RWPE1 (cell line): ENCODE results near the gene MED15.

Experiments used
- CTCF ChIA-PET: fragments of 350-600 bp; sonication (Branson Sonifier 250); formaldehyde crosslinking; extraction: SDS; loops from one replicate; lab custom pipeline; 2021; lab: Yijun Ruan, JAX
- POLR2A ChIA-PET: fragments of 400-600 bp; formaldehyde crosslinking; extraction: SDS; loops from one replicate; lab custom pipeline; 2020; ENCODE audit warnings: antibody characterized with exemption; ENCODE audit not compliant: low non-redundant PET; lab: Yijun Ruan, JAX
- DNase-seq: peaks from one replicate; pipeline ENCODE4 v3.0.0; 2012; ENCODE audit warnings: low spot score
- H3K27ac ChIP-seq: fragments of 450-650 bp; 2 replicates; pipeline ENCODE4 v1.5.1; 2017
- CTCF ChIP-seq: fragments of 450-650 bp; conservative IDR thresholded peaks from 2 replicates; pipeline ENCODE4 v1.5.1; 2017; ENCODE audit warnings: low read depth, mild to moderate bottlenecking

MED15 gene

GRCh38 chr22:20577549-20577975 lies 70.2 kb downstream of the MED15 start:
- DNase-seq, result no peak
- ChIA-PET POLR2A (no interaction called here), CTCF (no interaction called here)
- peak overlapping the region; percentile 99 for H3K27ac ChIP-seq
- TF ChIP-seq CTCF, result no peak

GRCh38 chr22:20578192-20578591 lies 70.8 kb downstream of the MED15 start:
- H3K27ac ChIP-seq, result peak overlapping the region; percentile 99
- ChIA-PET POLR2A (no interaction called here), CTCF (interaction anchor here (0.6 kb wide), 1 partner anchor 11 kb away, joined by 3 read pairs; no protein-coding TSS in a partner anchor)

GRCh38 chr22:20578707-20579106 lies 71.3 kb downstream of the MED15 start:
- DNase-seq, result no peak
- TF ChIP-seq CTCF, result no peak
- H3K27ac ChIP-seq, result peak overlapping the region; percentile 99
- CTCF ChIA-PET, result interaction anchor here (0.6 kb wide), 1 partner anchor 12 kb away, joined by 3 read pairs; no protein-coding TSS in a partner anchor
- POLR2A ChIA-PET, result no interaction called here

More at GRCh38 chr22:20578192-20578591, 70.8 kb downstream of the MED15 start:
- no peak for DNase-seq
- no peak for TF ChIP-seq CTCF

GRCh38 chr22:20579273-20580120 lies 72.1 kb downstream of the MED15 start:
- no peak for TF ChIP-seq CTCF
- DNase-seq, result no peak
- H3K27ac ChIP-seq, result peak overlapping the region; percentile 99
- ChIA-PET POLR2A (no interaction called here), CTCF (interaction anchor here (0.6 to 0.7 kb wide), 3 partner anchors 15 to 26 kb away, joined by 3 to 5 read pairs (median 4); no protein-coding TSS in a partner anchor)

- no peak for TF ChIP-seq CTCF
- peak overlapping the region; percentile 99 for H3K27ac ChIP-seq
- ChIA-PET CTCF (interaction anchor here (0.6 kb wide), 2 partner anchors 18 to 26 kb away, joined by 3 to 4 read pairs; no protein-coding TSS in a partner anchor), POLR2A (no interaction called here)
- DNase-seq, result no peak
Measured at GRCh38 chr22:20580179-20580578, 72.8 kb downstream of the MED15 start.

GRCh38 chr22:20580611-20581502 lies 73.4 kb downstream of the MED15 start:
- peak overlapping the region; percentile 99 for H3K27ac ChIP-seq
- TF ChIP-seq CTCF, result no peak
- ChIA-PET CTCF (interaction anchor here (0.6 kb wide), 1 partner anchor 25 kb away, joined by 3 read pairs; no protein-coding TSS in a partner anchor), POLR2A (no interaction called here)
- DNase-seq, result no peak
